D341Med (cell line): ENCODE data around the gene CDC14C.
"Not testable (repeated sequence)": the region's sequence is repeated elsewhere in the genome, so short reads cannot be mapped to it uniquely, and the experiment has no call there.

Experiments
- DNase-seq: peaks from one replicate; pipeline ENCODE4 v3.0.0; 2012; ENCODE audit warnings: low spot score

Gene CDC14C

GRCh38 chr7:48924433-48924832 lies at the start of gene CDC14C:
TSS of gene CDC14C (plus strand) at chr7:48924547. CDS start at chr7:48924673, 126 bp downstream.
- DNase-seq = no peak

GRCh38 chr7:48875045-48875916 lies 49.1 kb upstream of the CDC14C start:
- peak; percentile 55 for DNase-seq

DNA sequence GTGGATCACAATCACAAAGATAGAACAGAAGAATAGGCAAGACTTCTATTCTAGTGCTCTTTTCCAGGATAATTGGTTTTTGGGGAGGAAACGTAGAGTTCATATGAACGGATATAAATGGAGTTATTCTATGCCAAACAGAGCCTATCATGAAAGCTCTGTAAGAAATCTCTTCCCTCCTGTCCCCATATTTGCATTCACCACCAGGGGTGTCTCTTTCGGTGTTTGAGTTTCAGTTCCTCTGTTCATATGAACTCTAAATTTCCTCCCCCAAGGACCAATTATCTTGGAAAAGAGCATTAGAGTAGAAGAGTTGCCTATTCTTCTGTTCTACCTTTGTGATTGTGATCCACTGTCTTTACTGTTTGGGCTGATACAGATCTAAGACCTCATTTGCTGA lies 48.3 kb upstream of the CDC14C start:
- no peak for DNase-seq

- no peak for DNase-seq
These were observed 43.5 kb upstream of the CDC14C start for GRCh38 chr7:48880851-48881250.

DNA sequence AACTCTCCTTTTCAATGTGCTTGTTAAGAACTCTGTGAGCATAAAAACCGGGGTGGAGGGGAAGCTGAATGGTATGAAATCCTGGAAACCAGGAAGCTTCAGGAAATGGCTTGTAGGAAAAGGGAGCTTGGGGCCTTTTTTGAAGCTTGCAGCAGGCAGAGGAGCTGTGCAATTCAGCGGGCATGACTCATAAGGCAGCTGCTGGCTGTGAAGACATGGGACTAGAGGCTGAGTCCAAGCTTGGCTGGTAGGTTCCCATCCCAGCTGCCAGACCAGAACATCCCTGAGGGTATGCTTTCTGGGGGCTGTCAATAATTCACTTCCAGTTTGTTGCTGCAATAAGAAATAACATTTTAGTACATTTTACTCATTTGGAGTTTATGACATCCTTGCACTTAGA lies 36.8 kb upstream of the CDC14C start:
- DNase-seq = no peak

DNA sequence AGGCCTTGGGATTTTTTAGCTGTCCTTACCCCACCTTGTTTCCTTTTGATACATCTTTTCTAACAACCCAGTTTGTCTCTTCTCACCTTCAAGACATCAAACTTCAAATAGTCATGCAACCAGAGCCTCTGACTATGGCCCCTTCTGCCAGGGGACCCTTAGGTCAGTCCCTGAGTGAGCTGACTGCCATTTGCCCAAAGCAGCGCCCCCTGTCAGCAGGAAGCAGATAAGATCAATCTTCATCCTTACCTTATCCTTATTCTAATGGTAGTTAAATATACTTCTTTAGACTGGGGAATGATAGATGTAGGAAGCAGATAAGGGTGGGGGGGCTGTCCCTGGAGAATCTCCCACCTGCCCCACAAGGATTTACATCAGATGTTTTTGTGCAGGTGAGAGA lies 29.8 kb upstream of the CDC14C start:
- no peak for DNase-seq

DNA sequence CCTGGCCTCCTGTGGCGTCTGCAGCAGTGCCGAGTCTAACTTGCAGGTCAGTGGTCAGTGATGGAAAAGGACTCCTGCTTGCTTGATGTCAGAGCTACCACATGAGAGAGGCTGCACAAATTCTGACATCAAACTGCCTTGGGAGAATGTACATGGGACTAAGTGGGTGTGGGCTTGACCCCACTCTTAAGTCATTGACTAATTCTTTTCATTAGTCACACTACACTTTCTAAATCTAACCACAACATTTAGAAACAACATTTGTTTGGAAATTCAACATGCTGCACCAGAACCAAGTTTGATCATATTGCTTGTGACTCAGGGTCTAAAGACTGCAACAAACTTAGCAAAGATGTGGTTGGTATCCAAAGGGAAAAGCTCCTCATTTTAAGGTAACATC lies 24.4 kb upstream of the CDC14C start:
- no peak for DNase-seq

DNA sequence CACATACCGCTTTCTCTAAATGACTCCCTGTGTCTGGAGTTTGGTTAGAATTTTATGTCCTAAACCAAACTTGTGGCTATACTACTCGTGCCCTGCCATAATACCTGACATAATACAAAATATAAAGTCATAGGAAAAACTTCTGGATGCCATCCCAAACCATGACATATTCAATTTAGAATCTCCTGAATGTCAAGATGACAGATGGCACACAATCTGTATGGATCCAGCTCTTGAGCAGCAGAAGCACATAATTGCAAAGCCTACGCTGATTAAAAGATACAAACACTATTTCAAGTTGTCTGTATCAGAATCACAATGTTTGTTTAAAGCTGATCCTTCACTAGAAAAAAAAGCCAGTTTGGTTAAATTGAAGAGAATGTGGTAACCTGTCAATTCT lies 22.4 kb upstream of the CDC14C start:
- DNase-seq = no peak

- no peak for DNase-seq
These were observed 19.4 kb upstream of the CDC14C start for GRCh38 chr7:48904975-48905374.

GRCh38 chr7:48905686-48906085 lies 18.7 kb upstream of the CDC14C start:
- DNase-seq = not testable (repeated sequence)

GRCh38 chr7:48909887-48910286 lies 14.5 kb upstream of the CDC14C start:
- DNase-seq = not testable (repeated sequence)

DNA sequence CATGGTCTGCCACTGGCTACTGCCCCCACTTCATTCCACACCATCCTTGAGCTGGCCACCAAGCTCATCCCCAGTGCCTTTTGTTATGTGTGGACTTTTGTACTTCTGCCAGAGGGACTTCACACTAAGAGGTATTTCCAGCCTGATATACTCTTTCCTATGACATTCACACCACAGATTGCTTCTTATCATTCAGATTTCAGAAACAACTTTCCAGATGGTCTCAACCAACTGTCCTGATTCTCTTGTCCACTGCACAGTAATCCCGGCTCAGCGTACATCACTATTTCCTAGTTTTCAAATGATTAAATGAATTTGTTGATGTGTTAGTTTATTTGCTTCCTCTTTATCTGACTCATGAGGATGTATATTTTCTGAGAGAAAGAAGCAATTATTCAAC lies 7.1 kb downstream of the CDC14C start:
- DNase-seq = no peak

GRCh38 chr7:48932126-48932910 lies 8.0 kb downstream of the CDC14C start:
- DNase-seq = no peak

DNA sequence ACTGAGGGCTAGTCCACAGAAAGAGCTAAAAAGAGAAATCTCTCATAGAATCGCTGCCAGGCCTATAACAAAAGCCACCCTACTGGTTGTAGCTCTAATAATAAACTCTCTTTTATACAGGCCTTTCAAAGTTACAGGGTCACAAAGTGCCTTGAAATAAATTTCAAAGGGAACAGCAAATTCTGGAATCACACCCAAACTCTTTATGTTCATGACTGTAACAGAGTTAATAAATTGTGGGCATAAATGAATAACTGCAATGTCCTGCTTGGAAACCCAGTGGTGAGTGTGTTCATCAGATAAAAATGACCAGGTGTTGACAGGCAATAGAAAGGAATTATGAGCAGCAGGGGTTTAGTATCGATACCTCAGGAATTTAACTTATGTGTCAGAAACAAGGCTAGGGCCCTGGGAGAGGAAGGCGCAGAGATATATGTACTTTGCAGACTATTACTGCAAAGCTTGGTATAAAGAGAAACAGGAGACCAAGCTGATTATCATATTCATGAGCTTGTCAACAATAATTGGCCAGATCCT lies 9.3 kb downstream of the CDC14C start:
- DNase-seq = no peak

DNA sequence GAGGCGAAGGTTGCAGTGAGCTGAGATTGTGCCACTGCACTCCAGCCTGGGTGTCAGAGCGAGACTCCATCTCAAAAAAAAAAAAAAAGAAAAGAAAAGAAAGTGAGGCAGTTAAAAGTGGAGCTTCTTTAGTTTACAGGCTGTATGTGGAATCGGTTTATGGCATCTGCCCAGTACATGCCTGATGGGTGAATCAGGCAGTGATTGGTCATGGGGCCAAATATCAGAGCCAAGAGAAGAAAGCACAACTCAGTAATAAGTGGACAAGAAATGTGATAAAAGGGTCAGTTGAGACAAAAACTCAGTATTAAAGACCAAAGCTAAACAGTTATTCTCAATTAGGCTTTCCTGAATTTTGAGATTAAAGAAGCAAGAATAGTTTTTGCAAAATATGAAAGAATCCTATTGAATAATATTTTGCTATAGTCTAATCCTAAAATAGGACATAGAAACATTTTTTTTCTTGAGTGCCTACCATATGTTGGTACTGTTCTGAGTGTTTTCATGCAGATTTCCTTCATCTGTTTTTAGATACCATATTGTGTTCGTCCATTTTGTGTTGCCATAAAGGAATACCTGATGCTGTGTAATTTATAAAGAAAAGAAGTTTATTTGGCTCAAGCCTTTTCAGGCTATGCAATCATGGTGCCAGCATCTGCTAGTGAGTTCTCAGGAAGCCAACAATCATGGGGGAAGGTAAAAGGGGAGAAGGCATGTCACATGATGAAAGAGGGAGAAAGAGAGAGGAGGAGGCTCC lies 14.4 kb downstream of the CDC14C start:
- DNase-seq = no peak

- no peak for DNase-seq
These were observed 19.1 kb downstream of the CDC14C start for GRCh38 chr7:48943279-48943990.

DNA sequence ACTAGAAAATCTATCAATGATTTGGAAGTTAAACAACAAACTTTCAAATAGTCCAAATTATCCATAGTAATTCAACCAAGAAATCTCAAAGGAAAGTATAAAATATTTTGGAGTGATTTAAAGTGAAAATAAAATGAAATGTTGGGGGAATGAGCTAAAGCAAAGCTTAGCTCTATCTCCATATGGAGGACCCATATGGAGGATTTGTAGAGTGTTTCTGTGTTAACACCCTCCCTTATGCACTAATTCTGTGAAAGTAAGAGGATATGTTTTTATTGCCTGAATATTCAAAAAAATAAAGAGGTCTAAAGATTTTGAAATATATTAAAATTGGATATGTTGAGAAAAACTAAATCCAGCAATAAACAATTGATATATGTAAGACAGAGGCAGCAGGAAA lies 31.6 kb downstream of the CDC14C start:
- DNase-seq = no peak

GRCh38 chr7:48959676-48960075 lies 35.3 kb downstream of the CDC14C start:
- no peak for DNase-seq

DNA sequence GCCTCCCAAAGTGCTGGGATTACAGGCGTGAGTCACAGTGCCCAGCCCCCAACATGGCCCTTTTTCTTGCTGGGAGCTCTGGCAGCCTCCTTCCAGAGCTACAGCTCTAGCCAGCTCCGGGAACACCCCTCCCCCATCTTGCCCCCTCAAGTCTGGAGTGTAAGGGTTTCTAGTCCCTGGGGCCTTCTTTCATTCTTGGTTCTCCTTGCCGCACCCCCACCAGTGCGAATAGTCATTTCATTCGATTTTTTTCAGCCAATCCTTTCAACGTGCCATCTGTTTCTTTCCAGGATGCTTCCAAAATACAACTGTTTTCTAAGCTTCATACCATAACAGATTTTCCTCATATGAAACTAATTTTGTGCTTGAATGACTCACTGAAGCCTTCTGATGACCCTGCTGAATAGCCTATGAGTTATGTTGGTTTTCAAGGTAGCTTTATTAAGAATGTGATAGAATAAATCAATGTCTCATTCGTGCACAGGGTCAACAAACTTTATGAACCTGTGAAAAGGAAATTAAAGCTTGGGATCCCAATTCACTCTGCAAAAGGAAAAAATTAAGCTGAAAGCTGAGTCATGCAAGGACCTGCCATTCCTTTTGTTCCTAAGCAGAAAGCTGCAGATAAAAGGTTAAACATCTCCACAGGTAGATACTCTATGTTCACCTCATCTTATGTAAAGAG lies 38.6 kb downstream of the CDC14C start:
- no peak for DNase-seq

DNA sequence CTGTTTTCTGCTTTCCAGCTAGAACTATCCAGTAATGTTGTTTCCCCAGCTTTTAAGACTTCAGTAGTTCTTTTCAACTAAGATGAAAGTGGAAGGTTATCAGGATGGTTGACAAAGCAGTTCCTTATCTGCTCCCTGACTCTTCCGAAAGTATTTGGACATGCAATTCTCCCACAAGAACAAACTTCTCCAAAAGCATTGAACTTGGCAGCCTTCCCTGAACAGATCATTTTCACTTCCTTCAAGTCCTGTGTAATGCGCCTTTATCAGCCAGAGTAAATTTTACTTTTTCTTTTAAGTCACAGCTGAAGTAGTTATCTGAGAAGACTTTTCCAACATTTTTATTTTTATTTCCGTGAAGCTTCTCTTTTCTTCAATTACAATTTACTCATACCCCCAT lies 39.7 kb downstream of the CDC14C start:
- no peak for DNase-seq

GRCh38 chr7:48971173-48971572 lies 46.8 kb downstream of the CDC14C start:
- DNase-seq = no peak
